ENCODE results near the gene EPS15. TPM values are rescaled to one million over a fixed set of nuclear protein-coding genes. Genes with fewer than 3 reads are reported as not detected.

Gene EPS15
- total RNA-seq, 1 donor, result 82.2 TPM

DNA sequence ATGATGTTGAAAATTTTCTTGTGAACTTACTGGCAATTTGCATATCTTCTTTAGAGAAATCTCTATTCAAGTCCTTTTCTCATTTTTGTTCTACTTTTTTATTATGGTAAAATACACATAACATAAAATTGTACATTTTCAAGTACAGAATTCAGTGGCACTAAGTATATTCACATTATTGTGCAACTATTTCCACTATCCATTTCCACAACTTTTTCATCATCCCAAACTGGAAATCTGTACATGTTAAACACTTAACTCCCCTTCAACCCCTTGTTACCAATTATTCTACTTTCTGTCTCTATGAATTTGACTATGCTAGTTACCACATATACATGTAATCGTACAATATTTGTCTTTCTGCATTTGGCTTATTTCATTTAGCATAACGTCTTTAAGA is 19.4 kb downstream of the EPS15 start:
- H3K9me3 ChIP-seq (ENCODE audit: low read depth, low read length), result no peaks in the 10 kb centered on the region
- H2AFZ ChIP-seq (ENCODE audit: low read length), result no peak overlapping the region
- H3K36me3 ChIP-seq (ENCODE audit: insufficient read depth, low read length), result no peaks in the 10 kb centered on the region
- DNase-seq (ENCODE audit: insufficient read length, low spot score, missing footprints), result no peak
- H3K27me3 ChIP-seq (ENCODE audit: insufficient read depth, low read length), result no peaks in the 10 kb centered on the region
- H4K20me1 ChIP-seq (ENCODE audit: insufficient read depth, low read length), result no peaks in the 10 kb centered on the region
- H3K27ac ChIP-seq (ENCODE audit: low read depth, low read length), result no peak overlapping the region
- no peak overlapping the region for H3K4me2 ChIP-seq (ENCODE audit: insufficient read depth, low read length)
- H3K4me3 ChIP-seq (ENCODE audit: insufficient read depth, low read length), result no peak overlapping the region
- no peaks in the 10 kb centered on the region for H3K4me1 ChIP-seq (ENCODE audit: insufficient read depth, low read length)
- TF ChIP-seq, protein P1, sequence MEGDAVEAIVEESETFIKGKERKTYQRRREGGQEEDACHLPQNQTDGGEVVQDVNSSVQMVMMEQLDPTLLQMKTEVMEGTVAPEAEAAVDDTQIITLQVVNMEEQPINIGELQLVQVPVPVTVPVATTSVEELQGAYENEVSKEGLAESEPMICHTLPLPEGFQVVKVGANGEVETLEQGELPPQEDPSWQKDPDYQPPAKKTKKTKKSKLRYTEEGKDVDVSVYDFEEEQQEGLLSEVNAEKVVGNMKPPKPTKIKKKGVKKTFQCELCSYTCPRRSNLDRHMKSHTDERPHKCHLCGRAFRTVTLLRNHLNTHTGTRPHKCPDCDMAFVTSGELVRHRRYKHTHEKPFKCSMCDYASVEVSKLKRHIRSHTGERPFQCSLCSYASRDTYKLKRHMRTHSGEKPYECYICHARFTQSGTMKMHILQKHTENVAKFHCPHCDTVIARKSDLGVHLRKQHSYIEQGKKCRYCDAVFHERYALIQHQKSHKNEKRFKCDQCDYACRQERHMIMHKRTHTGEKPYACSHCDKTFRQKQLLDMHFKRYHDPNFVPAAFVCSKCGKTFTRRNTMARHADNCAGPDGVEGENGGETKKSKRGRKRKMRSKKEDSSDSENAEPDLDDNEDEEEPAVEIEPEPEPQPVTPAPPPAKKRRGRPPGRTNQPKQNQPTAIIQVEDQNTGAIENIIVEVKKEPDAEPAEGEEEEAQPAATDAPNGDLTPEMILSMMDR (IDR thresholded peaks at IDR 0.05; ENCODE audit: extremely low read depth, low read depth, low read length), result no peak
- peaks cover 72% of the 10 kb centered on the region for H3K79me2 ChIP-seq (ENCODE audit: insufficient read depth, low read length)

GRCh38 chr1:51498924-51499323 is 20.1 kb downstream of the EPS15 start:
- Histone ChIP-seq H3K27ac (ENCODE audit: low read depth, low read length) (no peak overlapping the region), H3K79me2 (ENCODE audit: insufficient read depth, low read length) (peaks cover 74% of the 10 kb centered on the region), H2AFZ (ENCODE audit: low read length) (no peak overlapping the region), H3K9me3 (ENCODE audit: low read depth, low read length) (no peaks in the 10 kb centered on the region), H3K4me2 (ENCODE audit: insufficient read depth, low read length) (no peak overlapping the region), H3K36me3 (ENCODE audit: insufficient read depth, low read length) (no peaks in the 10 kb centered on the region), H4K20me1 (ENCODE audit: insufficient read depth, low read length) (no peaks in the 10 kb centered on the region), H3K4me1 (ENCODE audit: insufficient read depth, low read length) (no peaks in the 10 kb centered on the region), H3K4me3 (ENCODE audit: insufficient read depth, low read length) (no peak overlapping the region), H3K27me3 (ENCODE audit: insufficient read depth, low read length) (no peaks in the 10 kb centered on the region)
- TF ChIP-seq, protein P1 (IDR thresholded peaks at IDR 0.05; ENCODE audit: extremely low read depth, low read depth, low read length), result no peak
- no peak for DNase-seq (ENCODE audit: insufficient read length, low spot score, missing footprints)

GRCh38 chr1:51497340-51497739 is 21.7 kb downstream of the EPS15 start:
- H4K20me1 ChIP-seq (ENCODE audit: insufficient read depth, low read length), result no peaks in the 10 kb centered on the region
- H3K27ac ChIP-seq (ENCODE audit: low read depth, low read length), result no peak overlapping the region
- peaks cover 73% of the 10 kb centered on the region for H3K79me2 ChIP-seq (ENCODE audit: insufficient read depth, low read length)
- TF ChIP-seq, protein P1 (IDR thresholded peaks at IDR 0.05; ENCODE audit: extremely low read depth, low read depth, low read length), result no peak
- H2AFZ ChIP-seq (ENCODE audit: low read length), result no peak overlapping the region
- H3K4me1 ChIP-seq (ENCODE audit: insufficient read depth, low read length), result no peaks in the 10 kb centered on the region
- no peak overlapping the region for H3K4me2 ChIP-seq (ENCODE audit: insufficient read depth, low read length)
- H3K4me3 ChIP-seq (ENCODE audit: insufficient read depth, low read length), result no peak overlapping the region
- no peaks in the 10 kb centered on the region for H3K9me3 ChIP-seq (ENCODE audit: low read depth, low read length)
- H3K27me3 ChIP-seq (ENCODE audit: insufficient read depth, low read length), result no peaks in the 10 kb centered on the region
- no peak for DNase-seq (ENCODE audit: insufficient read length, low spot score, missing footprints)
- H3K36me3 ChIP-seq (ENCODE audit: insufficient read depth, low read length), result no peaks in the 10 kb centered on the region

DNA sequence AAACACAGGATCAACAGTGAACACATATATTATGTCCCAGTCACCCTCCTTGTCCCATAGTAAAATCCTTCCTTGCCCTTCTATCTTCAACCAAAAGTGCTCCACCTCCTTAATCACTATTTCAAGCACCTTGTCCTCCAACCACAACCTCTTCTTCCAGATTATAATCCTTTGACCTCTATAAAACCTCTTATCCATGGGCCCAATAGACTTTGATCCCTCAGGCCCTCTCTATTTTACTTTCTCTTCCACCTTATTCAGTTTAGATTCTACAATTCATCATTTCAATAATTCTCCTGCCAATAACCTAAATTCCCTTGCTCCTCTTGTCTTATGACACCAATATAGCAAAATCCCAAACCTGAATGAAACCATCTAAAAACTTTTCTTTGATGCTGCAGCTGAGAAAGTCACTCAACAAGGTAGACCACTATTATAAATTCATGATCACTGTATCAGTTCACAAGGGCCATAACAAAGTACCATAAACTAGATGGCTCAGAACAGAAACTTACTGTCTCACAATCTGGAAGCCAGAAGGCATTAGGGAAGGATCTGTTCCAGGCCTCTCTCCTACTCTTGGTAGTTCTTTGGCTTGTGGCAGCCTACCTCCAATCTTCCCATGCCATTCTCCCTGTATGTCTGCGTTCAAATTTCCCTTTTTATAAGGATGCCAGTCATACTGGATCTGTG is 24.8 kb downstream of the EPS15 start:
- Histone ChIP-seq H3K4me1 (ENCODE audit: insufficient read depth, low read length) (peaks cover 4% of the 10 kb centered on the region), H3K27ac (ENCODE audit: low read depth, low read length) (no peak overlapping the region), H4K20me1 (ENCODE audit: insufficient read depth, low read length) (no peaks in the 10 kb centered on the region), H3K27me3 (ENCODE audit: insufficient read depth, low read length) (no peaks in the 10 kb centered on the region), H3K4me2 (ENCODE audit: insufficient read depth, low read length) (no peak overlapping the region), H3K79me2 (ENCODE audit: insufficient read depth, low read length) (peaks cover 79% of the 10 kb centered on the region), H3K9me3 (ENCODE audit: low read depth, low read length) (no peaks in the 10 kb centered on the region), H3K36me3 (ENCODE audit: insufficient read depth, low read length) (no peaks in the 10 kb centered on the region), H3K4me3 (ENCODE audit: insufficient read depth, low read length) (no peak overlapping the region), H2AFZ (ENCODE audit: low read length) (no peak overlapping the region)
- TF ChIP-seq, protein P1 (IDR thresholded peaks at IDR 0.05; ENCODE audit: extremely low read depth, low read depth, low read length), result no peak
- DNase-seq (ENCODE audit: insufficient read length, low spot score, missing footprints), result no peak
